GM23248 (cell line): ENCODE results near the gene OGFOD2.

Experiments used
- EZH2 ChIP-seq: fragments of 200-600 bp; sonication (generic); IDR thresholded peaks from 2 replicates; pipeline ENCODE4 v1.6.1; 2018; ENCODE audit warnings: antibody characterized with exemption, mild to moderate bottlenecking; ENCODE audit not compliant: insufficient read depth, poor library complexity, severe bottlenecking
- EZH2phosphoT487 ChIP-seq: fragments of 200-600 bp; sonication (generic); IDR thresholded peaks from 2 replicates; pipeline ENCODE4 v1.6.1; 2018; ENCODE audit warnings: antibody characterized with exemption, moderate library complexity, mild to moderate bottlenecking, low read depth; ENCODE audit not compliant: insufficient read depth

DNA sequence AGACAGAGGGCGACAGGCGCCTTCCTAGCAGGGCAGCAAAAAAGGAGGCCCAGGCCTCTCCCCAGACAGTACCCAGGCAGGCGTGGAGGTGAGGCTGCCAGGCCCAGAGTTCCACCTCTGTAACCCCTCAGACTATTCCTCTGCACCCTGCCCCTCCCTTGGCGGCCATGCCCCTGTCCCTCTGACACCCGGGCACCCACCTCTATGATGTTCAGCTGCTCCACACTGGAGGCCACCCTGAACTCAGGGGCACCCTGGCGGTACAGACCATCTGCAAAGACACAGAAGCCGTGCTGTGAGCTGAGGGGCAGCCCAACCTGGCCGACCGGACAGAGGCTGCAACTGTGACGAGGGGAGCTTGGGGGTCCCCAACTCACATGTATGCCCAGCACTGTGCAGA is 25.5 kb downstream of the OGFOD2 start:
- no peak for TF ChIP-seq EZH2
- TF ChIP-seq EZH2phosphoT487, result no peak
